D721Med (cell line): ENCODE results near the gene AGO1.
"Not testable (repeated sequence)": the region's sequence is repeated elsewhere in the genome, so short reads cannot be mapped to it uniquely, and the experiment has no call there.

ENCODE experiments used
- DNase-seq: peaks from one replicate; pipeline ENCODE4 v3.0.0; 2011; ENCODE audit warnings: low spot score; ENCODE audit not compliant: insufficient read length
- FAIRE-seq: peaks from 2 replicates; lab custom pipeline; 2011; peaks lifted over from hg19 to GRCh38; lab: Jason Lieb, UNC
- TF ChIP-seq, protein P1 (sequence below): IDR thresholded peaks from 2 replicates; pipeline ENCODE4 v1.5.1; 2012; ENCODE audit warnings: mild to moderate bottlenecking, control low read depth; ENCODE audit not compliant: insufficient read depth; ENCODE audit errors: missing control alignments

The AGO1 gene

GRCh38 chr1:35971601-35972000 is 88.6 kb downstream of the AGO1 start:
- FAIRE-seq: no peak
- DNase-seq: no peak
- TF ChIP-seq, protein P1, sequence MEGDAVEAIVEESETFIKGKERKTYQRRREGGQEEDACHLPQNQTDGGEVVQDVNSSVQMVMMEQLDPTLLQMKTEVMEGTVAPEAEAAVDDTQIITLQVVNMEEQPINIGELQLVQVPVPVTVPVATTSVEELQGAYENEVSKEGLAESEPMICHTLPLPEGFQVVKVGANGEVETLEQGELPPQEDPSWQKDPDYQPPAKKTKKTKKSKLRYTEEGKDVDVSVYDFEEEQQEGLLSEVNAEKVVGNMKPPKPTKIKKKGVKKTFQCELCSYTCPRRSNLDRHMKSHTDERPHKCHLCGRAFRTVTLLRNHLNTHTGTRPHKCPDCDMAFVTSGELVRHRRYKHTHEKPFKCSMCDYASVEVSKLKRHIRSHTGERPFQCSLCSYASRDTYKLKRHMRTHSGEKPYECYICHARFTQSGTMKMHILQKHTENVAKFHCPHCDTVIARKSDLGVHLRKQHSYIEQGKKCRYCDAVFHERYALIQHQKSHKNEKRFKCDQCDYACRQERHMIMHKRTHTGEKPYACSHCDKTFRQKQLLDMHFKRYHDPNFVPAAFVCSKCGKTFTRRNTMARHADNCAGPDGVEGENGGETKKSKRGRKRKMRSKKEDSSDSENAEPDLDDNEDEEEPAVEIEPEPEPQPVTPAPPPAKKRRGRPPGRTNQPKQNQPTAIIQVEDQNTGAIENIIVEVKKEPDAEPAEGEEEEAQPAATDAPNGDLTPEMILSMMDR: no peak

- FAIRE-seq, DNase-seq: not testable (repeated sequence)
Measured at GRCh38 chr1:35972631-35973030, 89.6 kb downstream of the AGO1 start.

GRCh38 chr1:35980090-35980489 is 97.1 kb downstream of the AGO1 start:
- TF ChIP-seq, protein P1: no peak
- FAIRE-seq (no peak), DNase-seq (no peak)
